DOHH2 (cell line): ENCODE data around the gene KCNK5.

Experiments used
- EZH2phosphoT487 ChIP-seq: fragments of 200-600 bp; sonication (generic); IDR thresholded peaks from 2 replicates; pipeline ENCODE4 v1.6.1; 2017; ENCODE audit warnings: borderline replicate concordance, mild to moderate bottlenecking, antibody characterized with exemption, low read length, moderate library complexity, mixed read lengths
- TF ChIP-seq, protein P1 (sequence below): fragments of 200-600 bp; sonication (generic); IDR thresholded peaks from one replicate; pipeline ENCODE4 v1.5.1; 2014; ENCODE audit warnings: antibody characterized with exemption, mild to moderate bottlenecking, low read depth, low read length; ENCODE audit not compliant: poor library complexity, severe bottlenecking

DNA sequence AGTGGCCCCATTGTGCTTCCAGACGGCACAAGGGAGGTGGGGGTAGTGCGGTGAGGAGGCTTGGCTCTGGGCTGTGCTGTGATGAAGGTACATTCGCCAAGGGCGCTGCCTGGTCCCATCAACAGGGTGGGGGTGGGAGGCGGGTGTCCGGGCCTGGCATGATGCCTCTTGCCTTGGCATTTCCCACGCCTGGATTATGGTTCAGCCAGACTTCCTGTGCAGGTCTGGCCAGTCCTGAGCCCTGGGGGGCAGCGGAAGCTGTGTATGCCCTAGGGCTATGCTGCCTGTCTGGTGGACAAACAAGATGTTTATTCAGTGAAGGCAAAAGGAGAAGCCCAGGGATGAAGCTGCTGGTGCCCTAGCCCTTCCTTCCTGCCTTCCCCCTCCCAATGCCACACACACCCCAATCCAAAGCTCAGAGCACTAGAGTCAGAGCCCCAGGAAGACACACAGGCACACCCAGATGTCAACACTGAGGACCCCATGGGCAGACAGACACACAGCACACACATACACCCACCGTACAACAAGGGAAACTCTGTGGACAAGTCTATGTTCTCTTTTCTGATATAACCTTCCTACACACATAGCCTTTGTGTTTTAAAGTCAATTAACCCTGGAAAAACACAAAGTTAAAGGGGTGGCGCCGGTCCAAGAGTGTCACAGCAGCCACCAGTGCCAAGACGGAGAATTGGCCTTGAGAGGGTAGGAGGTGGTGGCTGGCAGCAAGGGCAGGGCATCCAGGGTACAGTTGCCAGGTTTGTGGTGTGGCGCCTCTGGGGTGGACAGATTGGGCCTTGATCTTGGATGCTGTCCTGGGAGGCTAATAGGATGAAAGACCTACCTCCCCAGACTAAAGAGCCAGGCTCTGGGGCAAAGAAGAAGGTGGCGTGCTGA lies 59.6 kb downstream of the KCNK5 start:
- TF ChIP-seq, protein P1, sequence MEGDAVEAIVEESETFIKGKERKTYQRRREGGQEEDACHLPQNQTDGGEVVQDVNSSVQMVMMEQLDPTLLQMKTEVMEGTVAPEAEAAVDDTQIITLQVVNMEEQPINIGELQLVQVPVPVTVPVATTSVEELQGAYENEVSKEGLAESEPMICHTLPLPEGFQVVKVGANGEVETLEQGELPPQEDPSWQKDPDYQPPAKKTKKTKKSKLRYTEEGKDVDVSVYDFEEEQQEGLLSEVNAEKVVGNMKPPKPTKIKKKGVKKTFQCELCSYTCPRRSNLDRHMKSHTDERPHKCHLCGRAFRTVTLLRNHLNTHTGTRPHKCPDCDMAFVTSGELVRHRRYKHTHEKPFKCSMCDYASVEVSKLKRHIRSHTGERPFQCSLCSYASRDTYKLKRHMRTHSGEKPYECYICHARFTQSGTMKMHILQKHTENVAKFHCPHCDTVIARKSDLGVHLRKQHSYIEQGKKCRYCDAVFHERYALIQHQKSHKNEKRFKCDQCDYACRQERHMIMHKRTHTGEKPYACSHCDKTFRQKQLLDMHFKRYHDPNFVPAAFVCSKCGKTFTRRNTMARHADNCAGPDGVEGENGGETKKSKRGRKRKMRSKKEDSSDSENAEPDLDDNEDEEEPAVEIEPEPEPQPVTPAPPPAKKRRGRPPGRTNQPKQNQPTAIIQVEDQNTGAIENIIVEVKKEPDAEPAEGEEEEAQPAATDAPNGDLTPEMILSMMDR, result no peak
- TF ChIP-seq EZH2phosphoT487, result no peak
